GM12872 (cell line): ENCODE measurements around the gene GRID1.

Experiments used
- TF ChIP-seq, protein P1 (sequence below): IDR thresholded peaks from 3 replicates; pipeline ENCODE4 v1.5.1; 2011; ENCODE audit warnings: low read depth, mild to moderate bottlenecking, low read length, moderate library complexity; ENCODE audit not compliant: insufficient read depth

The GRID1 gene

DNA sequence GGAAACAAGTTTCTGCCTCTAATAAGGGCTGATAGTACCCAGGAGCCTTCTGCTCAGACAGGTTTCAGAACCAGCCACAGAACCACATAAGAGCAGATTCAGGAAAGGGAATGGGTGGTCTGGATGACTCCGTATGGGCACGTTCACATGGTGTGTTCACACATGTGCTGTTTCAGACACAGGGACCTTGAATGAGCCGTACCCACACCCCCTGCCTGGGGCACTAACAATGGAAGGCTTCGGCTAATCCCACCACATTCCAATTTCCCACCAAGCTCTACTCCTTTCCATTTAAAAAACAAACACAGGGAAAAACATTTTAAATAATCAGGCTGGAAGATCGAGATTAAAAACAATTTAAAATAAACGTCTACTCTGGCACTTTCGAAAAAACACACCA is 217.3 kb downstream of the GRID1 start:
- TF ChIP-seq, protein P1, sequence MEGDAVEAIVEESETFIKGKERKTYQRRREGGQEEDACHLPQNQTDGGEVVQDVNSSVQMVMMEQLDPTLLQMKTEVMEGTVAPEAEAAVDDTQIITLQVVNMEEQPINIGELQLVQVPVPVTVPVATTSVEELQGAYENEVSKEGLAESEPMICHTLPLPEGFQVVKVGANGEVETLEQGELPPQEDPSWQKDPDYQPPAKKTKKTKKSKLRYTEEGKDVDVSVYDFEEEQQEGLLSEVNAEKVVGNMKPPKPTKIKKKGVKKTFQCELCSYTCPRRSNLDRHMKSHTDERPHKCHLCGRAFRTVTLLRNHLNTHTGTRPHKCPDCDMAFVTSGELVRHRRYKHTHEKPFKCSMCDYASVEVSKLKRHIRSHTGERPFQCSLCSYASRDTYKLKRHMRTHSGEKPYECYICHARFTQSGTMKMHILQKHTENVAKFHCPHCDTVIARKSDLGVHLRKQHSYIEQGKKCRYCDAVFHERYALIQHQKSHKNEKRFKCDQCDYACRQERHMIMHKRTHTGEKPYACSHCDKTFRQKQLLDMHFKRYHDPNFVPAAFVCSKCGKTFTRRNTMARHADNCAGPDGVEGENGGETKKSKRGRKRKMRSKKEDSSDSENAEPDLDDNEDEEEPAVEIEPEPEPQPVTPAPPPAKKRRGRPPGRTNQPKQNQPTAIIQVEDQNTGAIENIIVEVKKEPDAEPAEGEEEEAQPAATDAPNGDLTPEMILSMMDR: no peak

DNA sequence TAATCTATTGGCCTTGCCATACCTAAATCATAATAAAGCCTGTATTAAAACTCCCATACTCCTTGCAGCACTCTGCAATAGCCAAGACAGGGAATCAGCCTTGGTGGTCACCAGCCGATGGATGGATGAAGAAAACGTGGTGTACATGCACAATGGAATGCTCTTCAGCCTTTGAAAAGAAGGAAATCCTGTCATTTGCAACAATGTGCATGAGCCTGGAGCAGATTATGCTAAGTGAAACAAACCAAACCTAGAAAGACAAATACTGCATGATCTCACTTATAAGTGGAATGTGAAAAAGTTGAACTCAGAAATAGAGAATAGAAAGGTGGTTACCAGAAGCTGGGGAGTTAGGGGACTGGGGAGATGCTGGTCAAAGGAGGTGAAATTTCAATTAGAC is 218.5 kb downstream of the GRID1 start:
- TF ChIP-seq, protein P1: no peak

DNA sequence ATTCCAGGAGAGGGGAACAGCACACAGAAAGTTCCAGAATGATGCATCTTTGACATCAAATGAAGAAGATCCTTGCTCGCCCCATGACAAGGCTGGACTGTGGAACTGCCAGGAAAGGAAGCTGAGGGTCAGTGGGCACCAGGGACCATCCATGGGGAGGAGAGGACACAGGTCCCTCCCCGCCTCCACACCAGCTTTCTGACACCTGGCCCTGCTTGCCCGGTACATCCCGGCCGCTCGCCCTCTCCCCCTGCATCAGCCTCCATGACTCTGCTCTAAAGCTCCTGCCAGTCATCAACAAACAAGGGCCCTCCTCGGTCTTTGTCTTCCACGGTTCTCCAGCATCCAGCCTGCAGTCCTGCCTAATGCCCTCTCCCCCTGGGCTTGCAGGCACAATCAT is 222.3 kb downstream of the GRID1 start:
- TF ChIP-seq, protein P1: no peak

DNA sequence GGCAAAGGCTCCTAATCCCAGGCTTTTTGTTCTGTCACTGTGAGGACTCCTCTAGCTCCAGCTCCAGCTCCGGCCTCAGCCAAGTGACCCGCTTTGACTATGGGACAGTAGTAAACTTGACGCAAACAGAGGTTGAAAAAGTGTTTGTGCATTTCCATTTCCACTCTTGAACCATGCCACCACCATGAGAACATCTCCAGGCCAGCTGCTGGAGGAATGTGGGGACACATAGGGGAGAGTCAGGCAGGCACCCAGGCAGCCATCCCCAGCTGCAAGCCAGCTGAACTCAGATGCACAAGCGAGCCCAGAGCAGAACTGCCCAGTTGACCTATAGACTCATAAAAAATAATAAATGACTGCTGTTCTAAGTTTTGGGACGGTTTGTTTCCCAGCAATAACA is 224.7 kb downstream of the GRID1 start:
- TF ChIP-seq, protein P1: no peak

DNA sequence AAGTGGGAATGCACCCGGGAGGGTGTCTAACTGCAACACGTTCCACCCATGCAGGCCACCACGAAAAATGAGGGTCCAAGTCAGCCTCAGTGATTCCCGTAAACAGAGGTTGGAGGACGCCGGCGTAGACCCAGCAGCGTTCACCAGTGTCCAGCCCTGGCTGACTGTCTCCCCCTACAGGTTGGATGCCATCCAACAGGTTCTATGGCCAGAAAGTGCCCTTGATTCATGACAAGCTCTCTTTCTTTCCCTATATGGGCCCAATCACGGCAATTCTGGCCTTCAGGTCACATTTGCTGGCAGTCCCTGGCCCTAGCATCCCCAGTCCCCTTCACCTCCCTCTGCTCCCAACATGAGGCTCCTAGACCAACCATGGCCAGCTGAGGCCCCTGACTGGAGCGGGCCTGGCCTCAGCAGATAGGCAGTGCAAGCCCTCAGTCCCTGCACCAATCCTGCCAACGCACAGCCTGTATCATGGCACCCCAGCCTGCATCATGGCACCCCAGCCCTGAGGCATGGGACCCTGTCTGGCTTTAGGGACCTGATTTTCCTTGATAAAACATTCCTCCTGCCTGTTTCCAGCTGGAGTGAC is 227.4 kb downstream of the GRID1 start:
- TF ChIP-seq, protein P1: peak; percentile 83

DNA sequence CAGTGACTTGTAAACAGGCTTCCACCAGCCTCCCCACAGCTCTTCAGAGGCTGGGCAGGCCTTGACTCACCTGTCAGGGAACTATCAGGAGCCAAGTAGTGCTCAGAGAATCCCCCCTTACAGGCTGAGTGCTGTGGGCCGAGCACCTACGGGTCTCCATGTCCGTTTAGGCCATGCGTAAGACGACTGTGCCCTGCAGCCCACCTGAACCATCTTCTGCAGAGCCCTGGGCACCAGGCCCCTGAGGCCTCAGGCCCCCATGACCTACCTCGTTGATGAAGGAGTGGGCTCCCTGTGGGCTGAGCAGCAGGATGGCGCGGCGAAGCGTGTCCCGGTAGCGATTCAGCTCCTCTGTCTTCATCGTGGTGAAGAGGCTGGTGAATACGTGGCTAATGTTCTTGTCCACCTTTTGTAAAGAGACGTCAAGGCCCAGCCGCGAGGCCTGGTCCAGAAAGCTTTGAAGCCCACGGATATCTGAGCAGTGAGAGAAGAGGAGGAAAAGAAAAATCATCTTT is 228.0 kb downstream of the GRID1 start:
- TF ChIP-seq, protein P1: no peak

DNA sequence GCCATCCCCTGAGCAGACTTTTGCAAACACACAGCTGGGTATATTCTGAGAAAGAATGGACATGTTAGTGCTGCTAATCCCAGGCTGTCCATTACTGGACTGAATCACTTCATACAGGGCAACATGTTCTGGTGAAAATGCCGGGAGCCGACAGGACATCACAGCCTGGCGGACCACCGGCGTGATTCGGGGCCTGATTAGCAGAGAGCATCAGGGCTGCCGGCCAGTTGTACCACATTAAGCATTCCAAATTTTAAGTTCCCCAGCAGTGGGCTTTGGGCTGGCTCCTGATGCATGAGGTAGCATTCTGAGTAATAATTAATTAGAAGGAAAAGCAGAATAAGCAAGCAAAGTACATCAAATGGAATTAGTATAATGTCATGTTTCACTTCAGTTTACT is 229.0 kb downstream of the GRID1 start:
- TF ChIP-seq, protein P1: no peak

DNA sequence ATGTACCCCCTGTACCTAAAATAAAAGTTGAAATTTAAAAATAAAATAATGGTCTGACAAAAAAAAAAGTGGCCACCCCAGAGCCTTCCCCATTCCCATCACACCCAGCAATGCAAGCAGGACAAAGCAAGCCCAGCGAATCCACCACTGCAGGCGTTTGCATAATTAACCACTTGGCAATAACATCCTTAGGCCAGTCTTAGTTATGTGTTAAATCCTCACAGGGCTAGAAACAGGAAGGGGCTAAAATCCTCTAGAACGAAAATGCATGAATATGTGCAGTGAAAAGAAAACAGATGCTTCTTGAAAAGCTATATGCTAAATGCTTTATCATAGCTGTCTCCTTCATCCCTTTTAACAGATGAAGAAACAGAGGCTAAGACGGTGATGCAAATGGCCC is 229.7 kb downstream of the GRID1 start:
- TF ChIP-seq, protein P1: no peak
